B cell (primary cell): Measurements from ENCODE around the gene PEX6. TPM values are rescaled to one million over a fixed set of nuclear protein-coding genes. Genes with fewer than 3 reads are reported as not detected.

Experiments used
- ATAC-seq: fragments of 200-7000 bp; cut with Tn5 transposase; one replicate; pipeline ENCODE4 v1.10.0; 2021; ENCODE audit warnings: low read depth, mild to moderate bottlenecking, moderate number of reproducible peaks, moderate library complexity
- CTCF ChIA-PET: fragments of 350-600 bp; sonication (Branson Sonifier 250); formaldehyde crosslinking; loops from one replicate; lab custom pipeline; 2021; ENCODE audit warnings: antibody characterized with exemption, inconsistent platforms; lab: Charles Lee
- POLR2A ChIA-PET: fragments of 350-600 bp; sonication (Branson Sonifier 250); formaldehyde crosslinking; loops from one replicate; lab custom pipeline; 2021; ENCODE audit warnings: antibody characterized with exemption; lab: Charles Lee
- DNase-seq: peaks from one replicate; pipeline ENCODE4 v3.0.0; 2013
- H2AFZ ChIP-seq: 2 replicates; pipeline ENCODE4 v1.6.1; 2012; ENCODE audit warnings: mild to moderate bottlenecking, low read depth, low read length; ENCODE audit not compliant: insufficient read depth, poor library complexity, severe bottlenecking
- H3K27ac ChIP-seq, 2 donors: 1 replicate in 1 of 2; 2 replicates in 1 of 2; pipeline ENCODE4 v1.5.1; 2012 to 2013; ENCODE audit warnings: low read length in 2 of 2, mild to moderate bottlenecking in 2 of 2, moderate library complexity in 1 of 2
- H3K27me3 ChIP-seq, 4 experiments: fragments of 200-600 bp in 1 of 4; sonication (generic) in 1 of 4; replicated peaks in 1 of 4; 1 replicate in 2 of 4; 2 replicates in 2 of 4; pipeline versions ENCODE4 v1.6.1 to v1.7.0; 2013 to 2016; ENCODE audit warnings: low read length in 3 of 4, mild to moderate bottlenecking in 2 of 4, mixed read lengths in 1 of 4, moderate library complexity in 1 of 4; ENCODE audit not compliant: insufficient read depth in 4 of 4, control insufficient read depth in 3 of 4; ENCODE audit errors: control extremely low read depth in 1 of 4
- H3K36me3 ChIP-seq, 2 experiments: replicated peaks in 1 of 2; 1 replicate in 1 of 2; 2 replicates in 1 of 2; pipeline versions ENCODE4 v1.6.1 to v1.7.1; 2013; ENCODE audit warnings: low read length in 1 of 2; ENCODE audit not compliant: insufficient read depth in 2 of 2, control insufficient read depth in 1 of 2; ENCODE audit errors: control extremely low read depth in 1 of 2, extremely low read depth in 1 of 2
- H3K4me1 ChIP-seq, 2 donors: fragments of 200-600 bp in 1 of 2; sonication (generic) in 1 of 2; 1 replicate in 1 of 2; 2 replicates in 1 of 2; pipeline versions ENCODE4 v1.5.1 to v1.6.1; 2013 to 2017; ENCODE audit warnings: low read length in 2 of 2; ENCODE audit not compliant: control insufficient read depth in 2 of 2, insufficient read depth in 2 of 2
- H3K4me2 ChIP-seq: replicated peaks from 2 replicates; pipeline ENCODE3; 2012; ENCODE audit warnings: mild to moderate bottlenecking, low read depth, low read length; ENCODE audit not compliant: poor library complexity, severe bottlenecking
- H3K4me3 ChIP-seq, 5 experiments: fragments of 200-600 bp in 1 of 5; sonication (generic) in 1 of 5; 1 replicate in 3 of 5; 2 replicates in 2 of 5; pipeline versions ENCODE4 v1.5.1 to v1.7.0; 2011 to 2016; ENCODE audit warnings: low read length in 4 of 5, mild to moderate bottlenecking in 4 of 5, low read depth in 2 of 5, control low read depth in 1 of 5, moderate library complexity in 1 of 5; ENCODE audit not compliant: insufficient read depth in 1 of 5; ENCODE audit errors: control extremely low read depth in 1 of 5, extremely low read depth in 1 of 5
- H3K79me2 ChIP-seq: fragments of 200-600 bp; sonication (generic); one replicate; pipeline ENCODE4 v1.6.0; 2016; ENCODE audit warnings: low read length; ENCODE audit not compliant: control insufficient read depth, insufficient read depth
- H3K9ac ChIP-seq: fragments of 200-600 bp; sonication (generic); 2 replicates; pipeline ENCODE4 v1.6.1; 2017; ENCODE audit warnings: mild to moderate bottlenecking, low read length, moderate library complexity
- H3K9me3 ChIP-seq, 3 donors: one replicate each; pipeline versions ENCODE4 v1.6.1 to v1.7.1; 2013; ENCODE audit warnings: low read length in 2 of 3; ENCODE audit not compliant: control insufficient read depth in 2 of 3, insufficient read depth in 1 of 3; ENCODE audit errors: control extremely low read depth in 1 of 3
- H4K20me1 ChIP-seq: 2 replicates; pipeline ENCODE4 v1.6.0; 2012; ENCODE audit warnings: mild to moderate bottlenecking, low read length; ENCODE audit not compliant: insufficient read depth, control insufficient read depth, poor library complexity, severe bottlenecking
- H3K27ac Mint-ChIP-seq: one replicate; pipeline ENCODE4 v1.8.0; 2021; ENCODE audit warnings: mixed read lengths
- H3K27me3 Mint-ChIP-seq: one replicate; pipeline ENCODE4 v1.8.0; 2021; ENCODE audit warnings: mixed read lengths
- H3K4me1 Mint-ChIP-seq: one replicate; pipeline ENCODE4 v1.8.0; 2021; ENCODE audit warnings: mixed read lengths
- H3K4me3 Mint-ChIP-seq: one replicate; pipeline ENCODE4 v1.8.0; 2021; ENCODE audit warnings: mixed read lengths
- H3K9me3 Mint-ChIP-seq: one replicate; pipeline ENCODE4 v1.8.0; 2022; ENCODE audit warnings: mixed read lengths; ENCODE audit not compliant: insufficient read depth
- CTCF ChIP-seq: fragments of 200-600 bp; IDR thresholded peaks from one replicate; pipeline ENCODE4 v1.8.0; 2022; ENCODE audit warnings: antibody characterized with exemption, mild to moderate bottlenecking
- EZH2 ChIP-seq: IDR thresholded peaks from 2 replicates; pipeline ENCODE4 v1.6.1; 2012; ENCODE audit warnings: borderline replicate concordance, low read depth, mild to moderate bottlenecking, moderate library complexity, low read length; ENCODE audit not compliant: insufficient read depth, poor library complexity, severe bottlenecking
- WGBS: methylation state at CpG from one replicate; pipeline ENCODE4 v1.1.5; 2013; ENCODE audit warnings: missing lambda C conversion rate; ENCODE audit not compliant: insufficient coverage; 5-methylcytosine and 5-hydroxymethylcytosine counted together
- intact Hi-C: fragments of 100-400 bp; cut with micrococcal nuclease; formaldehyde crosslinking; loops from one replicate; pipeline ENCODE4 v1.10.0; 2022
- polyA plus RNA-seq: library from polyadenylated mRNA; depleted of rRNA; stranded (reverse); fragments of >200 nt; gene quantifications from 2 replicates; pipeline ENCODE4 v1.2.3, GENCODE V29; 2012
- total RNA-seq, 2 donors: library from RNA; stranded (reverse); fragments of 120-200 nt in 1 of 2; gene quantifications; 1 replicate in 1 of 2; 2 replicates in 1 of 2; pipeline versions ENCODE4 v1.2.3 to v1.2.4, GENCODE V29; 2013 to 2022

Gene PEX6
- total and polyA plus RNA-seq, 2 donors (not counting 1 experiment from before 2014, with no cell fraction given) = 16.0 to 16.6 TPM

- TF ChIP-seq EZH2 (no peak), CTCF (no peak)
- DNase-seq (no peak), ATAC-seq (no peak)
- H3K9me3 Mint-ChIP-seq = no peaks in the 10 kb centered on the region
- H4K20me1 ChIP-seq = peaks cover 88% of the 10 kb centered on the region
- peak overlapping the region in 1 of 2 donors; percentile 53 for H3K27ac ChIP-seq
- H3K36me3 ChIP-seq = peaks cover 1 to 80% of the 10 kb centered on the region in 2 experiments
- no peak overlapping the region for H3K4me2 ChIP-seq
- WGBS = 63% methylated on average over 7 of the region's 7 CpGs
- H3K9ac ChIP-seq = no peak overlapping the region
- peak overlapping the region; percentile 50 for H3K27ac Mint-ChIP-seq
- H3K9me3 ChIP-seq = no peaks in the 10 kb centered on the region
- intact Hi-C loops = no loop called here
- no peak overlapping the region for H2AFZ ChIP-seq
- no peak overlapping the region for H3K4me3 Mint-ChIP-seq
- H3K27me3 Mint-ChIP-seq = no peaks in the 10 kb centered on the region
- CTCF ChIA-PET = no interaction called here
- H3K4me1 ChIP-seq = peaks cover 43 to 52% of the 10 kb centered on the region in 2 donors
- peaks cover 62% of the 10 kb centered on the region for H3K4me1 Mint-ChIP-seq
- no peaks in the 10 kb centered on the region for H3K27me3 ChIP-seq
- POLR2A ChIA-PET = interaction anchor here (0.6 kb wide), 2 partner anchors 18 to 43 kb away, joined by 4 to 5 read pairs; no protein-coding TSS in a partner anchor
- H3K79me2 ChIP-seq = peaks cover 84% of the 10 kb centered on the region
- H3K4me3 ChIP-seq = no peak overlapping the region
Measured at GRCh38 chr6:42935322-42935721, 43.7 kb downstream of the PEX6 start.

GRCh38 chr6:42933205-42933604, 45.8 kb downstream of the PEX6 start:
- ATAC-seq (no peak), DNase-seq (no peak)
- no peaks in the 10 kb centered on the region for H3K27me3 Mint-ChIP-seq
- Histone ChIP-seq H3K9me3 (no peaks in the 10 kb centered on the region), H3K36me3 (peaks cover 1 to 65% of the 10 kb centered on the region in 2 experiments), H3K4me1 (peaks cover 48 to 61% of the 10 kb centered on the region in 2 donors), H3K4me3 (peak overlapping the region in 2 of 5 experiments; percentile 5 to 31), H2AFZ (no peak overlapping the region), H3K4me2 (peak overlapping the region; percentile 56), H3K9ac (peak overlapping the region; percentile 17), H3K27me3 (no peaks in the 10 kb centered on the region), H3K27ac (peak overlapping the region; percentile 8 to 97), H3K79me2 (peaks cover 78% of the 10 kb centered on the region), H4K20me1 (peaks cover 82% of the 10 kb centered on the region)
- intact Hi-C loops = no loop called here
- ChIA-PET CTCF (interaction anchor here (1.3 to 2.5 kb wide), 2 partner anchors 46 to 51 kb away, joined by 4 to 6 read pairs; partner anchors contain the start of genes PEX6 and PPP2R5D), POLR2A (interaction anchor here (1.6 kb wide), 1 partner anchor 27 kb away, joined by 4 read pairs; no protein-coding TSS in a partner anchor)
- H3K4me1 Mint-ChIP-seq = peaks cover 64% of the 10 kb centered on the region
- H3K27ac Mint-ChIP-seq = peak overlapping the region; percentile 76
- WGBS = 35% methylated on average over 2 of the region's 3 CpGs
- H3K9me3 Mint-ChIP-seq = no peaks in the 10 kb centered on the region
- TF ChIP-seq EZH2 (no peak), CTCF (no peak)
- H3K4me3 Mint-ChIP-seq = peak overlapping the region; percentile 100
